Heart left ventricle (tissue), 13 donors: ENCODE data around the gene CDH13.

Source experiments
- CTCF ChIP-seq, 12 donors: fragments of 200-600 bp; sonication (generic) in 4 of 12; IDR thresholded peaks; one replicate each; pipeline versions ENCODE4 v1.5.0 to v1.8.0; 2018 to 2022; ENCODE audit warnings: antibody characterized with exemption in 12 of 12, mild to moderate bottlenecking in 5 of 12
- POLR2A ChIP-seq, 2 donors: fragments of 450-650 bp; IDR thresholded peaks; one replicate each; pipeline ENCODE4 v1.6.1; 2017; ENCODE audit warnings: antibody characterized with exemption in 2 of 2, mild to moderate bottlenecking in 2 of 2, moderate library complexity in 2 of 2
- donor health status: ischemic (EF 13 %, LVEDD 7.1; RV severe dilation, severe dysfunction).
- donor health status: DM: no; HTN: yes; CAD: no.
- donor health status: DM: no; HTN: no; CAD: no.
- donor health status: ischemic (EF 25% LVEDD 6.9; RV normal size, moderate dysfunction).
- donor health status: ischemic (EF 25% LVEDD 5.7; RV mildly dilated, moderate dysfunction).
- donor health status: ischemic (EF 35%, LVEDD 5.7; RV mildly dilated, moderate dysfunction).
- donor health status: nonischemic (EF 11% LVEDD 7.7; RV severe dilation, severe dysfunction).
- donor health status: DM: yes; HTN: yes; CAD: no.
- donor health status: PGD.
- donor health status: ischemic (EF 29% LVEDD 5.4; RV normal size, mild dysfunction).
- donor health status: nonischemic (EF 23%, LVEDD 6.1; RV moderate dilation, normal function).

- TF ChIP-seq CTCF (IDR thresholded peaks at IDR 0.05) (no peak), POLR2A (IDR thresholded peaks at IDR 0.05) (no peak)
These were observed 1180.5 kb downstream of the CDH13 start for GRCh38 chr16:83807327-83807709.
